ELF-1 (cell line): Measurements from ENCODE around the gene SMAD6.
A peak's percentile ranks its signal among the peaks of the same experiment; 100 is the strongest.

Experiments
- DNase-seq: peaks from one replicate; pipeline ENCODE4 v3.0.0-alpha.2; 2016; ENCODE audit warnings: low read depth, low spot score

The SMAD6 gene

DNA sequence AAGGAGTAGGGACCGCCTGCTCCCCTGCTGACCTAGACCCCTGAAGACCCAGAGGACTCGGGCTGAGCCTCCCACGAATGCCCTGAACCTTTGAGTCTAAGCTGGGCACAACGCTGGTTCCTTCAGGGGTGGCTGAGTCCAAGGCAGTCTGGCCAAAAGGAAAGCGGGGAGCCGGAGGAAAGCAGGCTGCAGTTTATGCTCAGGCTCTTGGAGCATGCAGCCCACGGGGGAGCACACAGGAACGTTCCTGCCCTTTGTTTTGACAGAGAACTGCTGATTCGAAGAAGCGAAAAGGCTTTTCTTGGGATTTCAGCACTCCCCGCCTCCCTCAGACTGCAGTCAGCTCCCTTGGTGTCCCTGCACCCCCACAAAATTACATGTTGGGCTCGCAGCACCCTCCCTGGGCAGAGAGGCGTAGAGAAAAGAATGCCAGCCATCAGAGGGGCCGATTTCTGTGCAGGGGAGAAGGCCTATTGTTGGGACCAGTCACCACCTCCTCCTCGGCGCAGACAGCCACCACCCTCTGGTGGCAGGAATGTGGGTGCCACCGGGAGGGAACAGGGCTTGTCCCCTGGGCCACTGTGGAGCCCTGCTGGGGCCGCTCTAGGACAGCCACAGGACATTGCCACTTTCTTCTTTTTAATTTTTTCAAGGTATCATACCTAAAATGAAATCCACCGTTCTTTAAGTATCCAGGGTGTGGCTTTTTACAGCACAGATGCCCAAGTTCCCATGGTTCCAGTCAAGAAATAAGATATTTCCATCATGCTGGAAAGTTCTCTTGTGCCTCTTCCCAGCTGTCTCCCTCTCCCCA, 72.2 kb downstream of the SMAD6 start:
- DNase-seq = peak; percentile 95

GRCh38 chr15:66775127-66776105, 73.4 kb downstream of the SMAD6 start:
- no peak for DNase-seq

DNA sequence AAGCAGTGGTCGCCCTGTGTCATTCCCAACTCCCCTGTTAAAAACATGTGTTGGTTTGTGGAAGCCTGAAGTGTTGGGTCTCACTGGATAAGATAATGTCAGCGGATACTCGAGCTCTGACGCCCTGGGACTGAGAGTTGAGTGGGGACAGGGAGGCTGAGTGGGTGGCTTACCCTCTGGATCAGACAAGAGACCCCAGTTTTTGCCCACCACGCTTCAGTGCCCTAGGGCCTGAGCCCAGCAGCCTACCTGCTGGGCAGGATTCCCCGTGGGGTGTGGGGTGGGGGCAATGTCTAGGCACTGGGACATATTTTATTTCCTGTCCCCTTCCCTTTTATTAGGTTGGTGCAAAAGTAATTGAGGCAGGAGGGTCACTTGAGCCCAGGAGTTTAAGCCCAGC, 75.0 kb downstream of the SMAD6 start:
- no peak for DNase-seq

DNA sequence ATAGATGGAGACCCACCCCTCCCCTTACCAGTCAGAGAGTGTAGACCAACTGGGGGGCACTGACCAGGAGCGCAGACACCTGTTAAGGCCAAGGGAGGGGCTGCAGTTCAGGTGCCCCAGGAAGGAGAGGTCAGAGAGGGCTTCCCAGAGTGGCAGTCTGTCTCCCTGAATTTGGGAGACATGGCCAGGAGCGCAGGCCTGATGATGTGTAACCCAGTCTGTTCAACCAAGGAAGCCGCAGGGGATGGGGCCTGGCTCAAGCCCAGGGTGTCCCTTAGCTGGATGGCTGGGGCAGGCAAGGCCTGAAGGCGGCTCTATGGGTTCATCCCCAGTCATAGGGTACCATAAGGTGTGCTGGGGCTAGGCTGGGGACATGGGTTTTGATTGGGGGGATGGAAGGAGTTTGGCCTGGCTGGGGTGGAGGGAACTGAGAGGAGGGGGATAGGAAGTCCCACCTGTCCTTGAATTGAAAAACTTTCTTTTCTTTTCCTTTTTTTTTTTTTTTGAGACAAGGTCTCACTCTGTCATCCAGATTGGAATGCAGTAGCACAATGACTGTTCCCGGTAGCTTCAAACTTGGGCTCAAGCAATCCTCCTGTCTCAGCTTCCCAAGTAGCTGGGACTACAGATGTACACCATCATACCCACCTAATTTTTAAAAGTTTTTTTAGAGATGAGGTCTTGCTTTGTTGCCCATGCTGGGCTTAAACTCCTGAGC, 75.7 kb downstream of the SMAD6 start:
- DNase-seq = no peak

- no peak for DNase-seq
Measured at GRCh38 chr15:66778314-66778665, 76.3 kb downstream of the SMAD6 start.

DNA sequence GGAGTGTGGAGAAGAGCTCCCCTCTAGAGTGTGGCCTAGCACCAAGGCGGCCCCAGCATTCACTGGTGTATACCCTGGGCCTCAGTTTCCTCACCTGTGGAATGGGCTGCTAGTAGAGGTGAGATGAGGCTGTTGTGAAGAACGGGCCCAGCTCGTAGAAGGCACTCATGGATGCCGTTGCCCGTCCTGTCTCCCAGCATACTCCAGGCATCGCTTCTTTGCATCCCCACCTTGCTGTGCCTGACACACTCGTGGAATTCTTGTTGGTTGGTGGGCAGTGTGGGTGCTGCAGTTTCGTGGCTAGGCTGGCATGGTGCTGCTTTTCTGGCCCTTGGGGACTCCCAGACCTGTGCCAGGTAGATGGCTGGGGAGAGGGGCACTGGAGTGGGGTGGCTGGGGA, 76.7 kb downstream of the SMAD6 start:
- DNase-seq = no peak

- no peak for DNase-seq
Measured at GRCh38 chr15:66779331-66780009, 77.4 kb downstream of the SMAD6 start.

DNA sequence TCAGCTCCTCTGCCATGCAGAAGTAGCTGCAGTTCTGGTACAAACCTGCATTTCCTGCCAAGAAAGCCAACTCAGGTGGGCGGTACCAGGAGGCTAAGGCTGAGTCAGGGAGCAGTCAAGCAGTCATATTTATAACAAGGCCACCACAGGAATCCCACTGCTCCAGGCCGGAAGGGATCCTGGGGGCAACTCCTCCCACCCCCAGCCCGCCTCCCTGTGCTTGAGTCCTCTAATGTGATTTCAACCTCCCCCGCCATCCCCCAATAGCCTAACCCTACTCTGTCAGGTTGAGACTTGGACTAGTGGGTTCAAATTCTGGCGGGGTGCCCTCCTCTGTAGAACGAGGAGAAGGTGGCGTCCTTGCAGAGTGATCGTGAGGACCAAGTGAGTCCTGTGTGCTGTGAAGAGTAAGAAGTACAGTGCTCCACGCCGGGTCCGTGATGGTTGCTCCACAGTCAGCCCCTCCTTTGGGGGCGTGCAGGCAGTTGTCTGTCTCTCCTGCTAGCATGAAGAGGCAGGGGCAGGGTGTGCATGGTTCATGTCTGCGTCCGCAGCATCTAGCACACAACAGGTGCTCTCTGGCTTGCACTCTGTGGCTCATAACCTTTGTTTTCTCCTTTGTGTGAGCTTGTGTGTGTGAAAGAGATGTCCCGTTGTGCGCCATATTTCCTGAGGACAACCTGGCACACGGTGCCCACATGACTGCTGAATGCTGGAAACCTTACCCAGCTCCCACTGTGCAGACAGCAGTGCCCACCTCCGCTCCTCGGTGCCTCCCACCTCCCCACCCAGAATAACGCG, 78.3 kb downstream of the SMAD6 start:
- peak; percentile 51 for DNase-seq

DNA sequence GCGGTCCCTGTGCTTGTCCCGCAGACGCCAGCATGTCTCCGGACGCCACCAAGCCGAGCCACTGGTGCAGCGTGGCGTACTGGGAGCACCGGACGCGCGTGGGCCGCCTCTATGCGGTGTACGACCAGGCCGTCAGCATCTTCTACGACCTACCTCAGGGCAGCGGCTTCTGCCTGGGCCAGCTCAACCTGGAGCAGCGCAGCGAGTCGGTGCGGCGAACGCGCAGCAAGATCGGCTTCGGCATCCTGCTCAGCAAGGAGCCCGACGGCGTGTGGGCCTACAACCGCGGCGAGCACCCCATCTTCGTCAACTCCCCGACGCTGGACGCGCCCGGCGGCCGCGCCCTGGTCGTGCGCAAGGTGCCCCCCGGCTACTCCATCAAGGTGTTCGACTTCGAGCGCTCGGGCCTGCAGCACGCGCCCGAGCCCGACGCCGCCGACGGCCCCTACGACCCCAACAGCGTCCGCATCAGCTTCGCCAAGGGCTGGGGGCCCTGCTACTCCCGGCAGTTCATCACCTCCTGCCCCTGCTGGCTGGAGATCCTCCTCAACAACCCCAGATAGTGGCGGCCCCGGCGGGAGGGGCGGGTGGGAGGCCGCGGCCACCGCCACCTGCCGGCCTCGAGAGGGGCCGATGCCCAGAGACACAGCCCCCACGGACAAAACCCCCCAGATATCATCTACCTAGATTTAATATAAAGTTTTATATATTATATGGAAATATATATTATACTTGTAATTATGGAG, 79.1 kb downstream of the SMAD6 start:
- no peak for DNase-seq

GRCh38 chr15:66782785-66783184, 80.7 kb downstream of the SMAD6 start:
- DNase-seq = no peak

DNA sequence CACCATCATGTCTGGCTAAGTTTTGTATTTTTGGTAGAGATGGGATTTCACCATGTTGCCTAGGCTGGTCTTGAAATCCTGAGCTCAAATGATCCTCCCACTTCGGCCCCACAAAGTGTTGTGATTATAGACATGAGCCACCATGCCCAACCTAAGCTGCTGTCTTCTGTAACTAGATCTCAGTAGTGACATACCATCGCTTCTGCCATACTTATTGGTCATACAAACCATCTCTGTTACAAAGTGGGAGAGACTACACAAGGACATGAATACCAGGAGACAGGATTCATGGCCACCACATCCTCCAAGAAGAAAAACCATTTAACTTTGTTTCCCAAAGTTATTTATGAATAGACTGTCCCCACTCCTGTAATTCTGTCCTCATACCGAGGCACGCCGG, 81.3 kb downstream of the SMAD6 start:
- no peak for DNase-seq

- DNase-seq = no peak
Measured at GRCh38 chr15:66783725-66784124, 81.7 kb downstream of the SMAD6 start.

GRCh38 chr15:66784174-66784573, 82.1 kb downstream of the SMAD6 start:
- no peak for DNase-seq

GRCh38 chr15:66785637-66786036, 83.6 kb downstream of the SMAD6 start:
- DNase-seq = no peak

DNA sequence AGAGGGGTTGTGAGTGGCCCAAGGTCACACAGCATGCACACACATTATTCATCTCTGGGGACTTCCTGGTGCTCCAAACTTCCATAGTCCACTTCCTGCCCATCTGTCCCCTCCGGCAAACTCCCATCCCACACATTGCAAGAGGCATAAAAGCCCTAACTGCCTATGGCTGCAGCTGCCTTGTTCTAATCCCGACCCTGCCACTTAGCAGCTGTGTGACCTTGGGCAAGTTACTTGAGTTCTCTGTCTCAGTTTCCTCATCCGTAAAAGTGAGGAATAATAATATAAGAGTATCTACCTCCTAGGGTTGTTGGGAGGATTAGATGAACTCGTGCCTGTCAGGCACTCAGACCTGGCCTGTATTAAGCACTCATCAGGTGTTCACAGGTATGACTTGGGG, 84.2 kb downstream of the SMAD6 start:
- DNase-seq = no peak

DNA sequence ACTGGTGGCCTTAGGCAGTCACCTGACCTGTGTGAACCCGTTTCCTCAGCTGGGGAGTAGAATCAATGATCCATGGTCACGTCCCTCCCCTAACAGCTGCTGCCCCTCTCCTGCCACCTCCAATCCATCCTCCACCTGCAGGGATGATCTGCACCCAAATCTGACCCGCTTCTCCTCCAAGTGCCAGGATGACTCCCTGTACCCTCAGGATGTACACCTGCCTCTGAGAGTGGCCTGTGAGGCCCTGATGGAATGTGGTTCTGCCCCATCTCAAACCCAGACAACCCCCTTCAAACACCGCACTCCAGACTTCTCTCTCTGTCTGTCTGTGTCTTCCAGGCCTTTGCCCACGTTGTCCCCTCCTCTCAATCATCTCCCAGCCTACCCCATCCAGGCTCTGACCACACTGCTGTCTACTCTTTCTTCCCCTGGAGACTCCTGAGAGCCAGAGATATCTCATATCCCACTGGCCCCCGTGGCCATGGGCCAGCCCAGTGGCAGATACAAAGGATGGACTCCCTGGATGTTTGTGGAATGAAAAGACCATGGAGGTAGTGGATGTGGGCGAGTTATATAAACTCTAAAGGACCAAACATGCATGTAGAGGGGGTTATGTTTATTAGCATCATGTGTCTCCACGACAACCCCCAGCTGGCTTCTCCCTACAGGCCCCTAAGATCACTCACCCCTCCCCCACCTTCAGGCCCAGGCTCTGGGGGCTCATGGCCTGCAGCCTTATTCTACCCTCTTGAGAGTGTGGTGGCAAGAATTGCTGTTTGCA, 84.9 kb downstream of the SMAD6 start:
- no peak for DNase-seq

DNA sequence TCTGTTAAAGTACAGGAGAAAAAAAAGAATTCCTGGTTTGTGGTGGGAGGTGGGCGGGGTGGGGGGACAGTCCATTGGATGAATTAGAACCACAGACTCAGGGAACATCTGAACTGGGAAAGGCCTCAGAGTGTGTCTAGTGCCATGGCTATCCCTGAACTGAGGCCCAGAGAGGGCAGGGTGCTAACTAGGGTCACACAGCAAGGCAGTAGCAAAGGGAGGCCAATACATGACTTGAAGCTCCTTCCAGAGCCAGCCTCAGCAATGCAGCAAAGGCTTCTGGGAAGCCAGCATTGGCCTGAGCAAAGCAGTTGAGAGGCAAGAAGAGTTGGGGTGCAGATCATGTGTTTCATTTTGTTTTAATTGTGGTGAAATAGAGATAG, 85.4 kb downstream of the SMAD6 start:
- DNase-seq = no peak

- no peak for DNase-seq
Measured at GRCh38 chr15:66788024-66788423, 86.0 kb downstream of the SMAD6 start.
